GM19099 (cell line): ENCODE data around the gene UBE2N.

Experiments used
- POLR2A ChIP-seq: IDR thresholded peaks from 3 replicates; pipeline ENCODE4 v1.6.1; 2011; ENCODE audit warnings: low read depth; ENCODE audit not compliant: insufficient read length; ENCODE audit errors: extremely low read depth

The UBE2N gene

GRCh38 chr12:93456077-93456476 lies 14.3 kb upstream of the UBE2N start:
- no peak for TF ChIP-seq POLR2A

DNA sequence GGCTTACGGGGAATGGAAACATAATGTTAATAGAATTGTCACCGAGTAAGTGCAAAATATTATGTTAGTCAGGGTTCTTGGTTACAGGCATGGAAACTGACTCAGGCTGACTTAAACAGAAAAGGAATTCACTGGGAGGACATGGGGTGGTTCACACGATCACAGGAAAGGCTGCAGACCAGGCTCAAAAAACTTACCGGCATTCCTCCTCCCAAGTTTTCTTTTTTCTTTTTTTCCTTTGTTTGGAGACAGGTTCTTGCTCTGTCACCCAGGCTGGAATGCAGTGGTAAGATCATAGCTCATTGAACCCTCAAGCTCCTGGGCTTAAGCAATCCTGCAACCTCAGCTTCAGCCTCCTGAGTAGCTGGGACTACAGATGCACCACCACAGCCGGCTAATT lies 11.9 kb upstream of the UBE2N start:
- TF ChIP-seq POLR2A: no peak

DNA sequence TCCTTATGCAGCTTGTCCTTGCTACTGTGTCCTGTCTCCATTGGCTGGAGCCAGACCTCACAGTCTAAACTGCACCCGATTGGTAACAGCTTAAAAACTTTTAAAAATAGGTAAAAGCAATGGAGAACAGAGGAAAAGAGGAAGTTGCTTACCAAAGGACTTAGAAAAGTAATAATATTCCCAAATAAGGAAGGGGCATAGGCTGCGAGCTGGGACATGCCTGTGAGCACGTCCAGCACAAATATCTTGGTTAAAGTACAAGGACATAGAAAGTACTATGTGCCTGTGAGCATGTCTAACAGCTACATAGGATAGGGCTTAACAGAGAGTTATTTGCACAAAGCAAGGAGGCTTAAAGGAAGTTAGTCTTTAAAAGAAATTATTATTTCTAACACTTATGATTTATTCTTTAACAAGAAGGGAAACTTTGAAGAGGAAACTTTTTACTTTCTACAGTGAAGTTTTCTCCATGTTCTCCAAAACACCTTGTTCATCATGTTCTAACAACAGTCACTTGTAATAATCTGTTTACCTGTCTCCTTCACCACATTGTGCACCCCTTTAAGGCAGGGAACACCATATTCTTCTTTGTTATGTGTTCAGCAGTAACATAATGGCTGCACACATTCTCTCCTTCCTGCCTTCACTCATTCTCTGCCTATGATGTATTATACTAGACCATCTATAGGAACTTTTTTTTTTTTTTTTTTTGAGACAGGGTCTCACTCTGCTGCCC lies 9.8 kb upstream of the UBE2N start:
- no peak for TF ChIP-seq POLR2A

DNA sequence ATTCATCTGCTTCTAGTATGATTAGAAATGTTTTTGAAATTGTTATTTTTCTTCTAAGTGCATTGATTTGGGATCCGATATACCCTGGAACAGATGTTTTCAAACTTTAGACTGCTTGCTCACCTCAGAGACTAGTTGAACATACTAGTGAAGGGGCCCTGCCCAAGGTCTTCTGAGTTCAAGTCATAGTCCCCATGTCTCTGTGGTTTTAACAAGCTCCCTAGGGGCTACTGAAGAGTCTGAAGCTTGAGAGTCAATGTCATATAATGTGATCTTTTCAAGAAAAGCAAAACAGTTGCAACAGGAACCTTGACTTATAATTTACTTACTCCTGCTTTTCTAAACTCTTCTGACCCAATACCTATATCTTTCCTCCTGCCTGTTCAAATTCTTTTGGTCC lies 7.5 kb upstream of the UBE2N start:
- TF ChIP-seq POLR2A: no peak

DNA sequence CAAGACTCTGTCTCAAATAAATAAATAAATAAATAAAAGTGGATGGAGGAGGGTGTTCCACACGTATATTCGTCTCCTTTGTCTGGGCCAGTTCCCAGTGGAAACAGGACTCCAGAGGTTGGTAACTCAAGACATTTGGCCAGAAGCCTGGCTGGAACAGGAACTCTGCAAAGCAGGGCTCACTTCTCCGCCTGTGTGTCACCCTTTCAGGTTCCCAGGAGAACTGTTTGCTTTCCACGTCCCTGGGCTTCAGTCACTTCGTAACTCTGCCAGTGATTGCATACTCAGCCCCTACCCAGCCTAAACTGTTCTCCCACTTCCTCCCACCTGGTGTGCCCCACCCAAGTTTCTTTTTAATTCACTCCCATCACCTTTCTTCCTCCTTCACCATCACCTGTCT lies 7.0 kb upstream of the UBE2N start:
- no peak for TF ChIP-seq POLR2A

DNA sequence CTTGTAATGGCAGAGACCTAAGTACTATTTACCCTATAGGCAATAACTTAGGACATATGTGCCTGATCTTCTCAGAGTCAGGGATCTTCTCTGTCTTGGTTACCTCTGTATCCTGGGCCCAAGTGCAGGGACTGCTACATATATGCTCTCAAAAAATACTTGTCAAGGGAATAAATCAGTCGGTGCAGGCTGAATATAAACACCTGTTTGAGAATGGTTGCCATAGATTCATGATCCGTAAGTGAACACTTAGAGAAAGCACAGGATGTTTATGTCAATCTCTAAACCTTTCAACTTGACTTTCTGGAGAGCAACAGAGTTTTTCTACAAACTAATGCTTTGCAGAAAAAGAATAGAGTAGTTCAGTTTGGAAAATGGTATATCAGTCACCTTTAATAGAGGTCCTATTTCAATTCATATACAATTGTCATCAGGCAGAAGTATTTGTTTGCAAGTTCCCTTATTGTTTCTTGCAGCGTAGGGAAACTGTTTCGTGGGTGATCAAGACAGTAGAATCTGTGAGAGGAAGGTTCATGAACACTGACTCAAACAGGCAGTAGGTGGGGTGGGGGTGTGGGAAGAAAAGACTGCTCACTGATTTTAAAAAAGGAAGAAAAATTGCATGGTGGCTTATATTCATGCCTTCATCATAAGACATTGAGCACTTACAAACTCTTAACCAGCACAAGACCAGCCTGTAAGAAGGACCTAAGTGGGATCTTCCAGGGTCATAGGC lies 6.0 kb upstream of the UBE2N start:
- TF ChIP-seq POLR2A: no peak

DNA sequence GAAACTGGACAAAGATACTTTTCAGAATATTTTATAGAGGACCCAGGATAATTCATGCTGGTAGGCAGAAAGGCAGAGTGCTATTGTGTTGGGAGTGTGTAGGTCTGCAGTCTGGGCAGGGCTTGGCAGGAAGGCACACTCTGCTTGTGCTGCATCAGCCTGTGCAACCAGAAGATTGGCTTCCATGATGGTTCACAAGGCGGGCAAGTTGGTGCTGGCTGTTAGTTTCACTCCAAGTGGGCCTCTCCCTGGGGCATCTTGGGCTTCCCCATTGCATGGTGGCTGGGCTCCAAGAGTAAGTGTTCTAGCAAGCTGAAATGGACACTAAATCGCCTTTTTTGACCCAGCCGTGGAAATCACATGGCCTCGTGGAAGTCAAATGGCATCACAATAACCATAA lies 1.8 kb upstream of the UBE2N start:
- no peak for TF ChIP-seq POLR2A

GRCh38 chr12:93442411-93443340 lies 929 bp upstream of the UBE2N start:
- no peak for TF ChIP-seq POLR2A

DNA sequence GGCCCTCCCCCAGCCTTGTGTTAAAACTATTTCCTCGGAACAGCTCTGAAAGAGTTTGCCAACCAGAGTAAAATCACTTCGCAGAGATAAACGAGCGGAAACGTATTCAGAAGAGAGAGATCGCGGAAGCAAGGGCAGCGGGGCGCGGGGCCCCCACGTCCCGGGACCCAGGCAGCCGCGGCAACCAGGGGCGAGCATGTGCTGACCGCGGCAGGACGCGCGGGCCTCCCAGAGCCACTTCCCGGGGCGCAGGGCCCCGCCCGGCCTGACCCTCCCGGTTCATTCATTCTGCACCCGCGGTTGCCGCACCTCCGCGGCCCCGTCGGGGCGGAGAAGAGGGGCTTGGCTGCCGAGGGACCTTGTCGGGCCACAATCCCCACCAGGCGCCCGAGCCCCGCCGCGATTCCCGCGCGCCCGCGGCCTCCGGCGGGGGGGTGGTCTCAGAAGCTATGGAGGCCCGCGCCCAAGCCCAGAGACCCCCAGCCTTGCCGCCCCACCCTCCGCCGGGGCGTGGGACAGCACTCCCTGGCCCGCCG lies 598 bp downstream of the UBE2N start:
- TF ChIP-seq POLR2A: peak; percentile 22

GRCh38 chr12:93440043-93440835 lies 1.5 kb downstream of the UBE2N start:
- no peak for TF ChIP-seq POLR2A

GRCh38 chr12:93438266-93439050 lies 3.3 kb downstream of the UBE2N start:
- no peak for TF ChIP-seq POLR2A

DNA sequence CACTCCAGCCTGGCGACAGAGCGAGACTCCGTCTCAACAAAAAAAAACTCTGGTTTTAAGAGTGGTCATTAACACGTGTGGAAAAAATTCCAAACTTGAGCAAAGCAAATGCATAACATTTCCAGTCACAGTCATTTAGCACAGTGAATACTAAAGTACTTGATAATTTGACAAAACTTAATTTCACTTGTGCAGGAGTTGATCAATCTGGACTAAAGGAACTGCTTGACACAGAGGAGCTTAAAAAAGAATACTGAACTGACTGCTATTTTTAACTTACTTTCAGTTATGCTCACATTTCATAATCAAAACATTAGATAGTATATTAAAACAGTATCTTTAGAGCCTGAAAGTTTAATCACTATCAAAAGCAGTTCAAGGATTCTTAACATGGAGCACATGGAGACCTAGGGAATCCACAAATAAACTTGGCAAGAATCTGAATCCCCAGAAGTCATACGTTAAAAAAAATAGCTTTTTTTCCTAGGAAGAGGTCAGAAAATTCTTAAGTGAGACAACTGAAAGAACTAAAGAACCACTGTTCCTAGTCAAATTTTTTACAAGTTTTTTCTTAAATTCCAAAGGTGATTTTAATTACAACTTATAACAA lies 7.4 kb downstream of the UBE2N start:
- no peak for TF ChIP-seq POLR2A

DNA sequence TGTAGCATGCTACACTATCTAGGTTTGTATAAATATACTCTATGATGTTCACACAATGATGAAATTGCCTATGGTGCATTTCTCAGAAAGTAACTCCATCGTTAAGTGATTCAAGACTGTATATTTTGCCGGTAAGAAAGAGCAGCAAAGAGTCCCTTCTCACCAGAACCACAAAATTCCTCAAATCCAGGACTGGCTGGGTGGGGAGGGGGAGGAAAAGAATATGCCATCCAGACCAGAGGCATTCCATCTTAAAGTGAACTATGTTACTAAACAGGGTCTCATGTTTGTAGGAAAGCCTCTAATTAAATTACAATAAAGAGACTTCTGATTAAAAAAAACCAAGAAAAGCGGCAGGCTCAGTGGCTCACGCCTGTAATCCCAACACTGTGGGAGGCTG lies 11.5 kb downstream of the UBE2N start:
- no peak for TF ChIP-seq POLR2A

DNA sequence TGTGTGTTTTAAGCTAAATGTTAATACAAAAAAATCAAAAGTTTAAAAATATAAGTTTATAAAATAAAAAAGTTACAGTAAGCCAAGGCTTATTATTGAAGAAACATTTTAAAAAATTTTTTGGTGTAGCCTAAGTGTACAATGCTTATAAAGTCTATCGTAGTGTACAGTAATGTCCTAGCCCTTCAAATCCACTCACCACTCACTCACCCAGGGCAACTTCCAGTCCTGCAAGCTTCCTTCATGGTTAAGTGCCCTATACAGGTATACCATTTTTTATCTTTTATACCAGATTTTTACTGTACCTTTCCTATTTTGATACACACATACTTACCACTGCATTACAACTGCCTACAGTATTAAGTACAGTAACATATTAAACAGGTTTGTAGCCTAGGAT lies 11.9 kb downstream of the UBE2N start:
- no peak for TF ChIP-seq POLR2A

- no peak for TF ChIP-seq POLR2A
These were observed 12.3 kb downstream of the UBE2N start for GRCh38 chr12:93429448-93429847.
